A549 (cell line): ENCODE measurements around the gene CCDC78.

ENCODE experiments used
- EP300 ChIP-seq, 2 experiments: fragments of >200 bp; sonication (Bioruptor Twin); formaldehyde crosslinking; IDR thresholded peaks; 2 replicates in 1 of 2; 3 replicates in 1 of 2; pipeline ENCODE4 v1.6.1; 2016 to 2017
- HOXB5 ChIP-seq: fragments of 250-450 bp; sonication (Bioruptor Pico); IDR thresholded peaks from 2 replicates; pipeline ENCODE4 v1.5.0; 2020; ENCODE audit warnings: mild to moderate bottlenecking, moderate library complexity
- RAD21 ChIP-seq, 2 experiments: fragments of >200 bp in 1 of 2; sonication (Bioruptor Twin) in 1 of 2; formaldehyde crosslinking in 1 of 2; IDR thresholded peaks in 1 of 2; conservative IDR thresholded peaks in 1 of 2; 2 replicates in 1 of 2; 3 replicates in 1 of 2; pipeline ENCODE4 v1.6.1; 2012 to 2018; ENCODE audit warnings: inconsistent platforms in 1 of 2
- RFX5 ChIP-seq: fragments of 450-650 bp; IDR thresholded peaks from 2 replicates; pipeline ENCODE4 v1.7.1; 2014; ENCODE audit warnings: antibody characterized with exemption, mild to moderate bottlenecking, moderate library complexity
- SMC3 ChIP-seq: fragments of >200 bp; sonication (Bioruptor Twin); formaldehyde crosslinking; IDR thresholded peaks from 3 replicates; pipeline ENCODE4 v1.6.1; 2018; ENCODE audit warnings: inconsistent platforms
- TF ChIP-seq, protein P1 (sequence below): fragments of >200 bp; sonication (Bioruptor Twin); formaldehyde crosslinking; IDR thresholded peaks from 3 replicates; pipeline ENCODE4 v1.6.1; 2016
- TF ChIP-seq, protein P2 (sequence below): fragments of 200-600 bp; sonication (generic); IDR thresholded peaks from 2 replicates; pipeline ENCODE4 v1.6.1; 2016; ENCODE audit warnings: antibody characterized with exemption, mild to moderate bottlenecking, moderate library complexity
- TF ChIP-seq, protein P3 (sequence below): fragments of 150-350 bp; IDR thresholded peaks from 2 replicates; pipeline ENCODE4 v1.6.1; 2014; ENCODE audit warnings: low read depth, mild to moderate bottlenecking, low read length
- TF ChIP-seq, protein P4 (sequence below): fragments of >200 bp; sonication (Bioruptor Twin); formaldehyde crosslinking; IDR thresholded peaks from 3 replicates; pipeline ENCODE4 v1.5.1; 2016

DNA sequence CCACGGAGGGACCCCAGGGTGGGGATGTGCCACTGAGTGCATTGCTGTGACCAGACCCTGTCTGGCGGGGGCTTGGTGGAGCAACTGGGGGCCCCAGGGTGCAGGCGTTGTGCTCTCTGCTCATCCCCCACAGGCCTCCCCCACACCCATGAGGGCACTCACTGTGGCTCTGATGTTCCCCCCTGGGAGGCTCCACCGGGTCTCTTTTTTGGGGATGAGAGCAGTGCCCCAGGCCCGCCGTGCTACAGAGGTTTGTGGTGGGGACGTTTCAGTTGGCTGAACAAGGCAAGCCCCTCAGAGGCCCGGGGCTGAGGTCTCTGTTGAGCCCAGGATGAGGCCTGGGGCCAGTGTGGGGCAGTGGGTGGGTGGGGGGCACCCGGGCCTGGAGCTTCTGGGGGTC is 2.5 kb downstream of the CCDC78 start:
- TF ChIP-seq, protein P1, sequence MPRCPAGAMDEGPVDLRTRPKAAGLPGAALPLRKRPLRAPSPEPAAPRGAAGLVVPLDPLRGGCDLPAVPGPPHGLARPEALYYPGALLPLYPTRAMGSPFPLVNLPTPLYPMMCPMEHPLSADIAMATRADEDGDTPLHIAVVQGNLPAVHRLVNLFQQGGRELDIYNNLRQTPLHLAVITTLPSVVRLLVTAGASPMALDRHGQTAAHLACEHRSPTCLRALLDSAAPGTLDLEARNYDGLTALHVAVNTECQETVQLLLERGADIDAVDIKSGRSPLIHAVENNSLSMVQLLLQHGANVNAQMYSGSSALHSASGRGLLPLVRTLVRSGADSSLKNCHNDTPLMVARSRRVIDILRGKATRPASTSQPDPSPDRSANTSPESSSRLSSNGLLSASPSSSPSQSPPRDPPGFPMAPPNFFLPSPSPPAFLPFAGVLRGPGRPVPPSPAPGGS: no peak
- TF ChIP-seq EP300 (IDR thresholded peaks at IDR 0.05): no peak
- TF ChIP-seq, protein P2, sequence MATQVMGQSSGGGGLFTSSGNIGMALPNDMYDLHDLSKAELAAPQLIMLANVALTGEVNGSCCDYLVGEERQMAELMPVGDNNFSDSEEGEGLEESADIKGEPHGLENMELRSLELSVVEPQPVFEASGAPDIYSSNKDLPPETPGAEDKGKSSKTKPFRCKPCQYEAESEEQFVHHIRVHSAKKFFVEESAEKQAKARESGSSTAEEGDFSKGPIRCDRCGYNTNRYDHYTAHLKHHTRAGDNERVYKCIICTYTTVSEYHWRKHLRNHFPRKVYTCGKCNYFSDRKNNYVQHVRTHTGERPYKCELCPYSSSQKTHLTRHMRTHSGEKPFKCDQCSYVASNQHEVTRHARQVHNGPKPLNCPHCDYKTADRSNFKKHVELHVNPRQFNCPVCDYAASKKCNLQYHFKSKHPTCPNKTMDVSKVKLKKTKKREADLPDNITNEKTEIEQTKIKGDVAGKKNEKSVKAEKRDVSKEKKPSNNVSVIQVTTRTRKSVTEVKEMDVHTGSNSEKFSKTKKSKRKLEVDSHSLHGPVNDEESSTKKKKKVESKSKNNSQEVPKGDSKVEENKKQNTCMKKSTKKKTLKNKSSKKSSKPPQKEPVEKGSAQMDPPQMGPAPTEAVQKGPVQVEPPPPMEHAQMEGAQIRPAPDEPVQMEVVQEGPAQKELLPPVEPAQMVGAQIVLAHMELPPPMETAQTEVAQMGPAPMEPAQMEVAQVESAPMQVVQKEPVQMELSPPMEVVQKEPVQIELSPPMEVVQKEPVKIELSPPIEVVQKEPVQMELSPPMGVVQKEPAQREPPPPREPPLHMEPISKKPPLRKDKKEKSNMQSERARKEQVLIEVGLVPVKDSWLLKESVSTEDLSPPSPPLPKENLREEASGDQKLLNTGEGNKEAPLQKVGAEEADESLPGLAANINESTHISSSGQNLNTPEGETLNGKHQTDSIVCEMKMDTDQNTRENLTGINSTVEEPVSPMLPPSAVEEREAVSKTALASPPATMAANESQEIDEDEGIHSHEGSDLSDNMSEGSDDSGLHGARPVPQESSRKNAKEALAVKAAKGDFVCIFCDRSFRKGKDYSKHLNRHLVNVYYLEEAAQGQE: no peak
- TF ChIP-seq, protein P3, sequence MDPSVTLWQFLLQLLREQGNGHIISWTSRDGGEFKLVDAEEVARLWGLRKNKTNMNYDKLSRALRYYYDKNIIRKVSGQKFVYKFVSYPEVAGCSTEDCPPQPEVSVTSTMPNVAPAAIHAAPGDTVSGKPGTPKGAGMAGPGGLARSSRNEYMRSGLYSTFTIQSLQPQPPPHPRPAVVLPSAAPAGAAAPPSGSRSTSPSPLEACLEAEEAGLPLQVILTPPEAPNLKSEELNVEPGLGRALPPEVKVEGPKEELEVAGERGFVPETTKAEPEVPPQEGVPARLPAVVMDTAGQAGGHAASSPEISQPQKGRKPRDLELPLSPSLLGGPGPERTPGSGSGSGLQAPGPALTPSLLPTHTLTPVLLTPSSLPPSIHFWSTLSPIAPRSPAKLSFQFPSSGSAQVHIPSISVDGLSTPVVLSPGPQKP: no peak
- TF ChIP-seq, protein P4, sequence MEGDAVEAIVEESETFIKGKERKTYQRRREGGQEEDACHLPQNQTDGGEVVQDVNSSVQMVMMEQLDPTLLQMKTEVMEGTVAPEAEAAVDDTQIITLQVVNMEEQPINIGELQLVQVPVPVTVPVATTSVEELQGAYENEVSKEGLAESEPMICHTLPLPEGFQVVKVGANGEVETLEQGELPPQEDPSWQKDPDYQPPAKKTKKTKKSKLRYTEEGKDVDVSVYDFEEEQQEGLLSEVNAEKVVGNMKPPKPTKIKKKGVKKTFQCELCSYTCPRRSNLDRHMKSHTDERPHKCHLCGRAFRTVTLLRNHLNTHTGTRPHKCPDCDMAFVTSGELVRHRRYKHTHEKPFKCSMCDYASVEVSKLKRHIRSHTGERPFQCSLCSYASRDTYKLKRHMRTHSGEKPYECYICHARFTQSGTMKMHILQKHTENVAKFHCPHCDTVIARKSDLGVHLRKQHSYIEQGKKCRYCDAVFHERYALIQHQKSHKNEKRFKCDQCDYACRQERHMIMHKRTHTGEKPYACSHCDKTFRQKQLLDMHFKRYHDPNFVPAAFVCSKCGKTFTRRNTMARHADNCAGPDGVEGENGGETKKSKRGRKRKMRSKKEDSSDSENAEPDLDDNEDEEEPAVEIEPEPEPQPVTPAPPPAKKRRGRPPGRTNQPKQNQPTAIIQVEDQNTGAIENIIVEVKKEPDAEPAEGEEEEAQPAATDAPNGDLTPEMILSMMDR: no peak
- TF ChIP-seq SMC3: no peak
- TF ChIP-seq HOXB5 (CRISPR knock-in tag): no peak
- TF ChIP-seq RAD21 (conservative IDR thresholded peaks at IDR 0.05 in 1 of 2, IDR thresholded peaks at IDR 0.05 in 1 of 2): no peak
- no peak for TF ChIP-seq RFX5
